Measurements from ENCODE around the gene MGME1. TPM values are rescaled to one million over a fixed set of nuclear protein-coding genes. Genes with fewer than 3 reads are reported as not detected.

MGME1 gene
- total and polyA plus RNA-seq, 2 of the 13 experiments (the other 11 are each of a cell fraction or from before 2014, with no cell fraction given), result 36.7 to 66.6 TPM

- TF ChIP-seq, protein P1, sequence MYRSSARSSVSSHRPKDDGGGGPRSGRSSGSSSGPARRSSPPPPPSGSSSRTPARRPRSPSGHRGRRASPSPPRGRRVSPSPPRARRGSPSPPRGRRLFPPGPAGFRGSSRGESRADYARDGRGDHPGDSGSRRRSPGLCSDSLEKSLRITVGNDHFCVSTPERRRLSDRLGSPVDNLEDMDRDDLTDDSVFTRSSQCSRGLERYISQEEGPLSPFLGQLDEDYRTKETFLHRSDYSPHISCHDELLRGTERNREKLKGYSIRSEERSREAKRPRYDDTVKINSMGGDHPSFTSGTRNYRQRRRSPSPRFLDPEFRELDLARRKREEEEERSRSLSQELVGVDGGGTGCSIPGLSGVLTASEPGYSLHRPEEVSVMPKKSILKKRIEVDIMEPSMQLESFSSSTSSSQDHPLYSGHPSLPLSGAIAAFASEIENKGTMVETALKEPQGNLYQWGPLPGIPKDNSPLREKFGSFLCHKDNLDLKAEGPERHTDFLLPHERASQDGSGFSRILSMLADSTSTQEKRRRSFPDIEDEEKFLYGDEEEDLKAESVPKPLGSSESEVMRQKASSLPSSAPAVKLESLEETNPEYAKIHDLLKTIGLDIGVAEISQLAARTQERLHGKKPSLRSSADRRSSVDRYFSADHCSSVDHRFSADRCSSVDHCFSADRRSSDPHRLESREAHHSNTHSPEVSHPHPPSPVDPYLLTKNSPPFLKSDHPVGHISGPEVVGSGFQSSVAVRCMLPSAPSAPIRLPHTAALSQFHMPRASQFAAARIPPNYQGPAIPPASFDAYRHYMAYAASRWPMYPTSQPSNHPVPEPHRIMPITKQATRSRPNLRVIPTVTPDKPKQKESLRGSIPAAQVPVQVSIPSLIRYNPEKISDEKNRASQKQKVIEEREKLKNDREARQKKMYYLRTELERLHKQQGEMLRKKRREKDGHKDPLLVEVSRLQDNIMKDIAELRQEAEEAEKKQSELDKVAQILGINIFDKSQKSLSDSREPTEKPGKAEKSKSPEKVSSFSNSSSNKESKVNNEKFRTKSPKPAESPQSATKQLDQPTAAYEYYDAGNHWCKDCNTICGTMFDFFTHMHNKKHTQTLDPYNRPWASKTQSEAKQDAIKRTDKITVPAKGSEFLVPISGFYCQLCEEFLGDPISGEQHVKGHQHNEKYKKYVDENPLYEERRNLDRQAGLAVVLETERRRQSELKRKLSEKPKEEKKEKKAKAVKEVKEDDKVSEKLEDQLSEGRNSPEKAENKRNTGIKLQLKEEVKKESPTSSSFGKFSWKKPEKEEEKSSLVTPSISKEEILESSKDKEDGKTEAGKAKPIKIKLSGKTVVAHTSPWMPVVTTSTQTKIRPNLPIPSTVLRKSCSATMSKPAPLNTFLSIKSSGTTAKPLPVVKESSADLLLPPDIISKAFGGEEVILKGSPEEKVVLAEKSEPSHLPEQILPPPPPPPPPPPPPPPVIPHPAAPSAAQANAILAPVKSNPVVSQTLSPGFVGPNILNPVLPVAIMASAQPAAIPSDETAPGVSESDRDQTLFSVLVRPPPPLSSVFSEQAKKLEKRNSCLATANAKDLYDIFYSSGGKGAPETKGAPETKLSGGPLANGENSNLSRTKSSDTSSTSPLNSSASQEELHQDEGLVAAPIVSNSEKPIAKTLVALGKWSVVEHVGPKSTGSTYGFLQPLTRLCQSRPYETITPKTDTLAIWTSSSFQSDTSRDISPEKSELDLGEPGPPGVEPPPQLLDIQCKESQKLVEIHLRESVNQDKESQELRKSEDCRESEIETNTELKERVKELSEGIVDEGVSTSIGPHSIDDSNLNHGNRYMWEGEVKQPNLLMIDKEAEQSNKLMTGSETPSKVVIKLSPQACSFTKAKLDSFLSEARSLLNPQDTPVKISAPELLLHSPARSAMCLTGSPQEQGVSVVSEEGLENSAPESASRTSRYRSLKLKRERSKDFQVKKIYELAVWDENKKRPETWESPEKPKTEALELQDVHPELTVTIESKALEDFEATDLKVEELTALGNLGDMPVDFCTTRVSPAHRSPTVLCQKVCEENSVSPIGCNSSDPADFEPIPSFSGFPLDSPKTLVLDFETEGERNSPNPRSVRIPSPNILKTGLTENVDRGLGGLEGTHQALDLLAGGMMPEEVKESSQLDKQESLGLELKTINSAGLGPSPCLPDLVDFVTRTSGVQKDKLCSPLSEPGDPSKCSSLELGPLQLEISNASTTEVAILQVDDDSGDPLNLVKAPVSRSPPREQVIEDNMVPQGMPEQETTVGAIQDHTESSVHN (CRISPR knock-in tag; IDR thresholded peaks at IDR 0.05), result peak; percentile 32; the same call in 1 of the 2 replicates
- TF ChIP-seq HIVEP1 (CRISPR knock-in tag; IDR thresholded peaks at IDR 0.05) (peak; percentile 31; the same call in 1 of the 2 replicates), ZNF251 (CRISPR knock-in tag; IDR thresholded peaks at IDR 0.05) (no peak), ARNT (IDR thresholded peaks at IDR 0.05) (no peak), SRY (CRISPR knock-in tag; IDR thresholded peaks at IDR 0.05) (0 out of 2 replicates have a peak, but pooled peaks have one; percentile 64), FOXC1 (CRISPR knock-in tag; IDR thresholded peaks at IDR 0.05; ENCODE audit: borderline replicate concordance) (no peak), EEA1 (CRISPR knock-in tag; IDR thresholded peaks at IDR 0.05; ENCODE audit: borderline replicate concordance) (no peak), IRF9 (CRISPR knock-in tag; IDR thresholded peaks at IDR 0.05; ENCODE audit: borderline replicate concordance) (no peak), NR2F6 (IDR thresholded peaks at IDR 0.05) (no peak), NR2F6 (CRISPR knock-in tag; IDR thresholded peaks at IDR 0.05) (no peak), SYNCRIP (IDR thresholded peaks at IDR 0.05; ENCODE audit: insufficient read depth, low read depth, low read length) (no peak), ZNF580 (CRISPR knock-in tag; IDR thresholded peaks at IDR 0.05; ENCODE audit: borderline replicate concordance, low read depth) (no peak; the same call in 1 of the 2 replicates), THAP11 (CRISPR knock-in tag; IDR thresholded peaks at IDR 0.05) (no peak), EHMT2 (IDR thresholded peaks at IDR 0.05; ENCODE audit: borderline replicate concordance, low read depth, low read length) (no peak), GFI1 (CRISPR knock-in tag; IDR thresholded peaks at IDR 0.05; ENCODE audit: borderline replicate concordance) (no peak), KAT2B (IDR thresholded peaks at IDR 0.05; ENCODE audit: borderline replicate concordance, low read depth, low read length) (no peak), ZNF550 (CRISPR knock-in tag; IDR thresholded peaks at IDR 0.05; ENCODE audit: borderline replicate concordance) (no peak), ZNF451 (CRISPR knock-in tag; IDR thresholded peaks at IDR 0.05) (peak; percentile 44; the same call in 1 of the 2 replicates)
- TF ChIP-seq, protein P2, sequence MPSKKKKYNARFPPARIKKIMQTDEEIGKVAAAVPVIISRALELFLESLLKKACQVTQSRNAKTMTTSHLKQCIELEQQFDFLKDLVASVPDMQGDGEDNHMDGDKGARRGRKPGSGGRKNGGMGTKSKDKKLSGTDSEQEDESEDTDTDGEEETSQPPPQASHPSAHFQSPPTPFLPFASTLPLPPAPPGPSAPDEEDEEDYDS (CRISPR knock-in tag; IDR thresholded peaks at IDR 0.05), result no peak
- TF ChIP-seq, protein P3, sequence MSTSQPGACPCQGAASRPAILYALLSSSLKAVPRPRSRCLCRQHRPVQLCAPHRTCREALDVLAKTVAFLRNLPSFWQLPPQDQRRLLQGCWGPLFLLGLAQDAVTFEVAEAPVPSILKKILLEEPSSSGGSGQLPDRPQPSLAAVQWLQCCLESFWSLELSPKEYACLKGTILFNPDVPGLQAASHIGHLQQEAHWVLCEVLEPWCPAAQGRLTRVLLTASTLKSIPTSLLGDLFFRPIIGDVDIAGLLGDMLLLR (CRISPR knock-in tag; IDR thresholded peaks at IDR 0.05), result peak; percentile 51; the same call in 1 of the 2 replicates
Measured at GRCh38 chr20:18007534-18008292, 38.9 kb downstream of the MGME1 start (continued).

Data from HepG2 (cell line).